ENCODE results near the gene TMEM91.
"Not testable (repeated sequence)": the region's sequence is repeated elsewhere in the genome, so short reads cannot be mapped to it uniquely, and the experiment has no call there.

The TMEM91 gene

GRCh38 chr19:41353466-41354342 is 22.6 kb upstream of the TMEM91 start, which contains the start of gene TGFB1:
TGFB1 (minus strand) TSS chr19:41353922; CDS start chr19:41353044, 878 bp downstream.
- peak; percentile 94 for DNase-seq

GRCh38 chr19:41354343-41354953 is 21.9 kb upstream of the TMEM91 start:
- no peak for DNase-seq

GRCh38 chr19:41355035-41355434 is 21.3 kb upstream of the TMEM91 start:
- DNase-seq = no peak

- no peak for DNase-seq
Measured at GRCh38 chr19:41355802-41356201, 20.5 kb upstream of the TMEM91 start.

GRCh38 chr19:41356984-41357739 is 19.2 kb upstream of the TMEM91 start:
- DNase-seq = no peak

- no peak for DNase-seq
Measured at GRCh38 chr19:41357746-41358145, 18.6 kb upstream of the TMEM91 start.

- DNase-seq = no peak
Measured at GRCh38 chr19:41359741-41360140, 16.6 kb upstream of the TMEM91 start.

GRCh38 chr19:41362143-41362847 is 14.0 kb upstream of the TMEM91 start:
- no peak for DNase-seq

GRCh38 chr19:41363371-41363752 is 13.0 kb upstream of the TMEM91 start:
- no peak for DNase-seq

- DNase-seq = peak; percentile 96
Measured at GRCh38 chr19:41363753-41364523, 12.4 kb upstream of the TMEM91 start, which contains the start of gene B9D2. B9D2 (minus strand) TSS chr19:41364149; CDS start chr19:41363519, 630 bp downstream.

GRCh38 chr19:41364524-41365391 is 11.6 kb upstream of the TMEM91 start:
- DNase-seq = no peak

- DNase-seq = no peak
Measured at GRCh38 chr19:41366089-41366488, 10.2 kb upstream of the TMEM91 start.

GRCh38 chr19:41367848-41368301 is 8.5 kb upstream of the TMEM91 start:
- DNase-seq = no peak

GRCh38 chr19:41369769-41370168 is 6.6 kb upstream of the TMEM91 start:
- DNase-seq = no peak

- DNase-seq = not testable (repeated sequence)
Measured at GRCh38 chr19:41371119-41371518, 5.2 kb upstream of the TMEM91 start.

- no peak for DNase-seq
Measured at GRCh38 chr19:41371541-41371940, 4.8 kb upstream of the TMEM91 start.

GRCh38 chr19:41372501-41372900 is 3.8 kb upstream of the TMEM91 start:
- DNase-seq = no peak

GRCh38 chr19:41373993-41374392 is 2.3 kb upstream of the TMEM91 start:
- DNase-seq = no peak

GRCh38 chr19:41376998-41377365 is 649 bp downstream of the TMEM91 start:
- no peak for DNase-seq

GRCh38 chr19:41377977-41378709 is 1.8 kb downstream of the TMEM91 start:
- no peak for DNase-seq

Measured in activated T-cell treated with anti-CD3 and anti-CD28 coated beads for 4 hours (primary cell).